Immature natural killer cell (primary cell): Measurements from ENCODE around the gene TTC1. TPM values are rescaled to one million over a fixed set of nuclear protein-coding genes. Genes with fewer than 3 reads are reported as not detected.
"Not testable (repeated sequence)": the region's sequence is repeated elsewhere in the genome, so short reads cannot be mapped to it uniquely, and the experiment has no call there.

ENCODE experiments used
- DNase-seq, 3 donors: peaks; one replicate each; pipeline ENCODE4 v3.0.0; 2022; ENCODE audit warnings: mixed read lengths in 1 of 3
- H3K27ac Mint-ChIP-seq, 6 donors: one replicate each; pipeline ENCODE4 v1.8.0; 2020; ENCODE audit warnings: mixed read lengths in 6 of 6, mild to moderate bottlenecking in 5 of 6, inconsistent platforms in 4 of 6, moderate library complexity in 3 of 6
- H3K27me3 Mint-ChIP-seq, 3 donors: one replicate each; pipeline ENCODE4 v1.8.0; 2020 to 2021; ENCODE audit warnings: low read depth in 3 of 3, mild to moderate bottlenecking in 3 of 3, mixed read lengths in 3 of 3, moderate library complexity in 3 of 3, inconsistent platforms in 1 of 3
- H3K36me3 Mint-ChIP-seq, 3 donors: one replicate each; pipeline ENCODE4 v1.8.0; 2020; ENCODE audit warnings: mixed read lengths in 3 of 3, inconsistent platforms in 2 of 3, mild to moderate bottlenecking in 2 of 3
- H3K4me1 Mint-ChIP-seq, 2 donors: one replicate each; pipeline ENCODE4 v1.8.0; 2020; ENCODE audit warnings: inconsistent platforms in 2 of 2, mild to moderate bottlenecking in 2 of 2, mixed read lengths in 2 of 2, moderate library complexity in 1 of 2
- H3K4me3 Mint-ChIP-seq, 5 donors: one replicate each; pipeline ENCODE4 v1.8.0; 2020; ENCODE audit warnings: mild to moderate bottlenecking in 5 of 5, mixed read lengths in 5 of 5, inconsistent platforms in 3 of 5, moderate library complexity in 3 of 5
- H3K9me3 Mint-ChIP-seq, 6 donors: one replicate each; pipeline ENCODE4 v1.8.0; 2020; ENCODE audit warnings: mild to moderate bottlenecking in 6 of 6, mixed read lengths in 6 of 6, inconsistent platforms in 4 of 6, moderate library complexity in 3 of 6
- polyA plus RNA-seq, 3 donors: library from polyadenylated mRNA; unstranded; fragments of 300-500 nt; fragmentation: Illumina TruSeq; gene quantifications; one replicate each; pipeline ENCODE4 v1.2.3, GENCODE V29; 2021

TTC1 gene
- polyA plus RNA-seq, 3 donors from 2014 or later, result 90.2 to 129 (median 104) TPM

GRCh38 chr5:159976921-159977320, 32.0 kb upstream of the TTC1 start:
- H3K27ac Mint-ChIP-seq, result no peak overlapping the region
- peaks cover 6 to 36% (median 28%) of the 10 kb centered on the region in 3 donors for H3K27me3 Mint-ChIP-seq
- DNase-seq, result no peak
- H3K9me3 Mint-ChIP-seq, result no peaks in the 10 kb centered on the region
- H3K4me1 Mint-ChIP-seq, result peaks cover 6 to 8% of the 10 kb centered on the region in 2 donors
- H3K4me3 Mint-ChIP-seq, result no peak overlapping the region
- peaks cover 0 to 4% (median 0%) of the 10 kb centered on the region in 3 donors for H3K36me3 Mint-ChIP-seq

- Mint-ChIP-seq H3K4me3 (no peak overlapping the region), H3K27ac (no peak overlapping the region), H3K9me3 (no peaks in the 10 kb centered on the region), H3K36me3 (peaks cover 0 to 4% (median 0%) of the 10 kb centered on the region in 3 donors), H3K27me3 (peaks cover 7 to 33% (median 23%) of the 10 kb centered on the region in 3 donors), H3K4me1 (no peaks in the 10 kb centered on the region)
- no peak for DNase-seq
These were observed 30.6 kb upstream of the TTC1 start for GRCh38 chr5:159978358-159978757.

- no peaks in the 10 kb centered on the region for H3K4me1 Mint-ChIP-seq
- no peak for DNase-seq
- peaks cover 7 to 30% (median 20%) of the 10 kb centered on the region in 3 donors for H3K27me3 Mint-ChIP-seq
- H3K4me3 Mint-ChIP-seq, result no peak overlapping the region
- H3K36me3 Mint-ChIP-seq, result no peaks in the 10 kb centered on the region
- no peaks in the 10 kb centered on the region for H3K9me3 Mint-ChIP-seq
- H3K27ac Mint-ChIP-seq, result no peak overlapping the region
These were observed 26.3 kb upstream of the TTC1 start for GRCh38 chr5:159982421-159983173.

GRCh38 chr5:159987031-159987674, 21.8 kb upstream of the TTC1 start:
- peaks cover 9 to 22% (median 11%) of the 10 kb centered on the region in 3 donors for H3K27me3 Mint-ChIP-seq
- no peak overlapping the region for H3K27ac Mint-ChIP-seq
- no peaks in the 10 kb centered on the region for H3K36me3 Mint-ChIP-seq
- peak overlapping the region in 2 of 5 donors; percentile 18 to 49 for H3K4me3 Mint-ChIP-seq
- no peaks in the 10 kb centered on the region for H3K4me1 Mint-ChIP-seq
- H3K9me3 Mint-ChIP-seq, result peaks cover 0 to 3% (median 0%) of the 10 kb centered on the region in 6 donors
- DNase-seq, result peak; percentile 28 to 37 (median 37)

GRCh38 chr5:159990506-159990905, 18.4 kb upstream of the TTC1 start:
- H3K27me3 Mint-ChIP-seq, result peaks cover 6 to 19% (median 9%) of the 10 kb centered on the region in 3 donors
- H3K4me3 Mint-ChIP-seq, result no peak overlapping the region

GRCh38 chr5:159992566-159992965, 16.4 kb upstream of the TTC1 start:
- H3K4me3 Mint-ChIP-seq, result no peak overlapping the region
- no peak overlapping the region for H3K27ac Mint-ChIP-seq
- H3K9me3 Mint-ChIP-seq, result peaks cover 0 to 7% (median 4%) of the 10 kb centered on the region in 6 donors
- H3K36me3 Mint-ChIP-seq, result peaks cover 0 to 4% (median 4%) of the 10 kb centered on the region in 3 donors
- DNase-seq, result no peak
- H3K27me3 Mint-ChIP-seq, result peaks cover 6 to 22% (median 9%) of the 10 kb centered on the region in 3 donors
- H3K4me1 Mint-ChIP-seq, result no peaks in the 10 kb centered on the region

More at GRCh38 chr5:159990506-159990905, 18.4 kb upstream of the TTC1 start:
- Mint-ChIP-seq H3K9me3 (peaks cover 0 to 7% (median 4%) of the 10 kb centered on the region in 6 donors), H3K36me3 (peaks cover 0 to 4% (median 4%) of the 10 kb centered on the region in 3 donors), H3K4me1 (no peaks in the 10 kb centered on the region), H3K27ac (no peak overlapping the region)
- no peak for DNase-seq

DNA sequence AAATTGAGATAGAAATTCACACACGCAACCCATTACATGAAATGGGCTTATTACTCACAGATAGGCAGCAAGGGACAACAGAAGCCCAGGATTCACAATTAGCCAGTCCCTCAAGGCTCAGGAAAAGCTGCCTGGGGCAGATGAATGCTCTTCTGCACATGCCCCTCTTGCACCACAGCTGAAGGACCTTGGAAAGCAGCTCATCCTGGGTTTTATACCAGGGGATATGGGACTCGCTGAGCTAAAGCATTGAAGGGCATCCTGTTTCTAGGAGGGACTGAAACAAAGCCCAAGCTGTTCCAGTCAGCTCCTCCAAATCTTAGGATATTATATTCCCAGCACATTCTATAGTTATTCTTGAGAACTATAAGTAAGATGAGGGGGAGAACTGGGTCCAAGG, 15.7 kb upstream of the TTC1 start:
- Mint-ChIP-seq H3K36me3 (peaks cover 0 to 4% (median 4%) of the 10 kb centered on the region in 3 donors), H3K27ac (no peak overlapping the region), H3K9me3 (peaks cover 0 to 7% (median 4%) of the 10 kb centered on the region in 6 donors), H3K27me3 (peaks cover 7 to 17% (median 8%) of the 10 kb centered on the region in 3 donors), H3K4me3 (no peak overlapping the region), H3K4me1 (no peaks in the 10 kb centered on the region)
- DNase-seq, result no peak

DNA sequence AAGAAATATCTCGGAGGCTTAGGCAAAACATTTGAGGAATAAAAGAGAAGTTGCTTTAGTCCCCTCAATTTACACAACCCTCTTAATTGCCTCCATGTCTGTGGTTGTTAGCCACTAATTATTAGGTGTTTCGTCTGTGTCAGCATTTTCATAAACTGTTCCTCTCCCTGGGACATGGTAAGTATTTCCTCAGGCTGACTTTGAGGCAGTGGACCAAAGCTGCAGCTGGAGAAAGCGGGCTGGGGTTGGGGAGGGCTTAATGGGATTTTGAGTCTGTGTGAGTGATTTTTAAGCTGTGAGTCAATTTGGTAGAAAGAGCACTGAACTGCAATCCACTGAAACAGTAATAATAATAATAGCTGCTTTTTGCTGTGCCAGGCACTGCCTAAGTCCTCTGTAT, 13.0 kb upstream of the TTC1 start:
- Mint-ChIP-seq H3K36me3 (peaks cover 0 to 4% (median 4%) of the 10 kb centered on the region in 3 donors), H3K9me3 (peaks cover 0 to 7% (median 4%) of the 10 kb centered on the region in 6 donors), H3K27me3 (peaks cover 3 to 15% (median 7%) of the 10 kb centered on the region in 3 donors), H3K4me3 (no peak overlapping the region), H3K4me1 (no peaks in the 10 kb centered on the region), H3K27ac (no peak overlapping the region)
- DNase-seq, result no peak

- no peak for DNase-seq
- no peak overlapping the region for H3K27ac Mint-ChIP-seq
- H3K27me3 Mint-ChIP-seq, result peaks cover 1 to 6% (median 3%) of the 10 kb centered on the region in 3 donors
- H3K4me1 Mint-ChIP-seq, result no peaks in the 10 kb centered on the region
- no peaks in the 10 kb centered on the region for H3K9me3 Mint-ChIP-seq
- H3K36me3 Mint-ChIP-seq, result peaks cover 0 to 4% (median 4%) of the 10 kb centered on the region in 3 donors
- no peak overlapping the region for H3K4me3 Mint-ChIP-seq
These were observed 7.5 kb upstream of the TTC1 start for GRCh38 chr5:160001457-160001856.

- no peaks in the 10 kb centered on the region for H3K9me3 Mint-ChIP-seq
- peaks cover 0 to 5% (median 2%) of the 10 kb centered on the region in 3 donors for H3K27me3 Mint-ChIP-seq
- H3K4me3 Mint-ChIP-seq, result no peak overlapping the region
- H3K4me1 Mint-ChIP-seq, result peaks cover 26 to 36% of the 10 kb centered on the region in 2 donors
- no peak for DNase-seq
- H3K27ac Mint-ChIP-seq, result peak overlapping the region in 1 of 6 donors; percentile 49
- H3K36me3 Mint-ChIP-seq, result peaks cover 0 to 13% (median under 1%) of the 10 kb centered on the region in 3 donors
These were observed 1.4 kb upstream of the TTC1 start for GRCh38 chr5:160007514-160007913.

- H3K27ac Mint-ChIP-seq, result peak overlapping the region in 3 of 6 donors; percentile 94 to 99 (median 96)
- not testable (repeated sequence) for H3K27me3 Mint-ChIP-seq, DNase-seq, H3K9me3 Mint-ChIP-seq
- H3K4me3 Mint-ChIP-seq, result peak overlapping the region in 4 of 5 donors; percentile 41 to 99 (median 68)
- H3K4me1 Mint-ChIP-seq, result peaks cover 26 to 36% of the 10 kb centered on the region in 2 donors
- H3K36me3 Mint-ChIP-seq, result peaks cover 0 to 15% (median 0%) of the 10 kb centered on the region in 3 donors
These were observed 436 bp upstream of the TTC1 start for GRCh38 chr5:160008529-160008876.

GRCh38 chr5:160009591-160009989, 651 bp downstream of the TTC1 start:
- peaks cover 0 to 5% (median 0%) of the 10 kb centered on the region in 3 donors for H3K27me3 Mint-ChIP-seq
- peak overlapping the region; percentile 90 to 99 (median 95) for H3K4me3 Mint-ChIP-seq
- no peaks in the 10 kb centered on the region for H3K9me3 Mint-ChIP-seq
- H3K4me1 Mint-ChIP-seq, result peaks cover 26 to 36% of the 10 kb centered on the region in 2 donors
- no peak for DNase-seq
- peaks cover 0 to 15% (median 0%) of the 10 kb centered on the region in 3 donors for H3K36me3 Mint-ChIP-seq
- H3K27ac Mint-ChIP-seq, result peak overlapping the region; percentile 94 to 99 (median 97)

GRCh38 chr5:160011471-160011870, 2.5 kb downstream of the TTC1 start:
- Mint-ChIP-seq H3K36me3 (peaks cover 0 to 15% (median 0%) of the 10 kb centered on the region in 3 donors), H3K27me3 (peaks cover 0 to 5% (median 0%) of the 10 kb centered on the region in 3 donors), H3K9me3 (no peaks in the 10 kb centered on the region), H3K4me3 (peak overlapping the region in 1 of 5 donors; percentile 99), H3K4me1 (peaks cover 29 to 36% of the 10 kb centered on the region in 2 donors), H3K27ac (peak overlapping the region in 5 of 6 donors; percentile 17 to 64 (median 49))
- DNase-seq, result no peak

- Mint-ChIP-seq H3K4me1 (peaks cover 25 to 36% of the 10 kb centered on the region in 2 donors), H3K36me3 (peaks cover 0 to 19% (median 0%) of the 10 kb centered on the region in 3 donors)
- H3K9me3 Mint-ChIP-seq, H3K4me3 Mint-ChIP-seq, DNase-seq, H3K27ac Mint-ChIP-seq, H3K27me3 Mint-ChIP-seq: not testable (repeated sequence)
These were observed 5.3 kb downstream of the TTC1 start for GRCh38 chr5:160014197-160014596.
